HG02885 (cell line): ENCODE measurements around the gene NAPSA.
"Not testable (repeated sequence)": the region's sequence is repeated elsewhere in the genome, so short reads cannot be mapped to it uniquely, and the experiment has no call there.

ENCODE experiments used
- ATAC-seq: cut with Tn5 transposase; IDR thresholded peaks from one replicate; pipeline ENCODE4 v1.9.1; 2021; ENCODE audit warnings: mild to moderate bottlenecking; ENCODE audit not compliant: unreplicated experiment, poor library complexity

Gene NAPSA

GRCh38 chr19:50361290-50362029, 4.0 kb downstream of the NAPSA start:
- no peak for ATAC-seq

- no peak for ATAC-seq
Observed at GRCh38 chr19:50359328-50359818, 6.1 kb downstream of the NAPSA start.

GRCh38 chr19:50358483-50359327, 6.7 kb downstream of the NAPSA start:
- peak; percentile 39 for ATAC-seq

DNA sequence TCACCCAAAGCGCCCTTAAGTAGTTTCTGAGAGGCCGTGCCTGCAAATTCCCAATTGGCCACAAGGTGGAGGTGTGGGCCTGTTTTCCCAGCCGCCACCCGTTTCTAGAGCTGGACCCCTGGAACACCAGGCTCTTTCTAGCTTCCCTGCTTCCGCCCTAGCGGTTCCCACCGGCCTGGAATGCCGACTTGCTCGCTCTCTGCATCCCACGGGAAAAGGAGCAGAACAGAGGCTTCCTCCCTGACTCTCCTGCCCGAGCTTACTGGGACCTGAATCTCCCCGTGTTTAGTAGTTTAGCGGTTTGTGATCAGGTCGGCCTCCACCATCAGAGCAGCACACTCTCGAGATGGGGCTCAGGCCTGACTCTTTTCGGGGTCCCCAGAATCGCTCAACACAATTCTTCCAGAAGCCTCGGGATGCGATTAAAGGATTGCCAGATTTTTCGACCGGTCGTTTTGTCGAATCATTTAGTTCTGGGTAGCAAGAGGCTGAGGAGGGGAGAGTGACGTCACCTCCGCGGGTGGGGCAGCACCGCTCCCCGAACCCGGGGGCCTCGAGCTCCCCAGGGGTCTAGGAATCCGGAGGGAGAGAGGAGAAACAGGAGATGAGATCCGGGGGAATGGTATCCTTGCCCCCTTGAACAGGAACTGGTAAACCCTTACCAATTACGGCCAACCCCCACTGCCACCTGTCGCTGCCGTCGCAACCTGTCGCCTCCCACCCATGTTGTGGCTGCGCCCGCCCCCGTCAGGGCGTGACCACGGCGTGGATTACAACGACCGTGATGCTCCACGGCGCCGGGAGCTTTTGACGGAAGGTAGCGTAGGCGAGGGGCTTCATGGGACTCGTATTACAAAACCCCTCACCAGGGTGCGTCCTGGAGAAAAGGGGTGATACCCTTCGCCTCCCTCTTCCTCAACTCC, 8.0 kb downstream of the NAPSA start:
- peak; percentile 64 for ATAC-seq

DNA sequence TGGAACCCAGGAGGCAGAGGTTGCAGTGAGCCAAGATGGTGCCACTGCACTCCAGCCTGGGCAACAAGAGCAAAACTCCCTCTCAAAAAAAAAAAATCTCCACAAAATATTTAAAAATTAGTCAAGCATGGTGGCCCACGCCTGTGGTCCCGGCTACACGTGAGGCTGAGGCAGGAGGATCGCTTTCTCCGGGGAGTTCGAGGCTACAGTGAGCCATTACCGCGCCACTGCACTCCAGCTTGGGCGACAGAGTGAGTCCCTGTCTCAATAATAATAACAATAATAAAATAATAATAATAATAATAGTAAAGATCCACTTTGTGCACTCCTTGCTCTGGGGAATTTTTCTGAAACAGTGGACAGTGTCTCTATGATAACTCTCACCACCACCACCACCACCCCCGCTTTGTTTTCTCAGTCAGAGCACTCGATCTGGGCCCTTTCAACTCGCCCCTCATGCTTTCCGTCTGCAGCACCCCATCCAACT, 8.7 kb downstream of the NAPSA start:
- no peak for ATAC-seq

DNA sequence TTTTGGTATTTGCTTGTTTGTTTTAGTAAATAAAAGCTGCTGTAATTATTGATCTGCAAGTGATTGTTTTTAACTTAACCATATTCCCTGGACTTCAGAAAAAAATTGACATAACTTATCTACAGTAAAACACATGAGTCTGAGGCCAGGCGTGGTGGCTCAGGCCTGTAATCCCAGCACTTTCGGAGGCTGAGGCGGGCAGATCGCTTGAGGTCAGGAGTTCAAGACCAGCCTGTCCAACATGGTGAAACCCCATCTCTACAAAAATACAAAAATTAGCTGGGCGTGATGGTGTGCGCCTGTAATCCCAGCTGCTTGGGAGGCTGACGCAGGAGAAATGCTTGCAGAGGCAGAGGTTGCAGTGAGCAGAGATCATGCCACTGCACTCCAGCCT, 12.0 kb downstream of the NAPSA start:
- ATAC-seq = not testable (repeated sequence)

DNA sequence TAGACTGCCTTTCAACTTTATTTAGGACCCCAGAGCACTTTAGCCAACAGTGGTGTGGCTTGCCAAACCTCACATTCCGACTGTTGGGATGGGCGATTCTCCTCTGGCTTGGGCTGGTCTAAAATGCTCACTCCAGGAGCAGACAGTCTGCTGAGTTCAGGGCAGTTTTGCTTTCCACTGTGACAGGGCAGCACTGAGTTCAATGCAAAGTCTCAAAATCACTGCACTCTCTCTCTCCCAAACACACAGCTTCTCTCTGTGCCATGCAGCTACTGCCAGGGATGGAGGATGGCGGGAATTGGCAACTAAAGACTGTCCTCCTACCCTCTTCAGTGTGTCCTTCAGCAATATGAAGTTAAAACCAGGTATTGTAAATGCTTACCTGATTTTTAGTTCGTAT, 13.2 kb downstream of the NAPSA start:
- ATAC-seq = no peak

DNA sequence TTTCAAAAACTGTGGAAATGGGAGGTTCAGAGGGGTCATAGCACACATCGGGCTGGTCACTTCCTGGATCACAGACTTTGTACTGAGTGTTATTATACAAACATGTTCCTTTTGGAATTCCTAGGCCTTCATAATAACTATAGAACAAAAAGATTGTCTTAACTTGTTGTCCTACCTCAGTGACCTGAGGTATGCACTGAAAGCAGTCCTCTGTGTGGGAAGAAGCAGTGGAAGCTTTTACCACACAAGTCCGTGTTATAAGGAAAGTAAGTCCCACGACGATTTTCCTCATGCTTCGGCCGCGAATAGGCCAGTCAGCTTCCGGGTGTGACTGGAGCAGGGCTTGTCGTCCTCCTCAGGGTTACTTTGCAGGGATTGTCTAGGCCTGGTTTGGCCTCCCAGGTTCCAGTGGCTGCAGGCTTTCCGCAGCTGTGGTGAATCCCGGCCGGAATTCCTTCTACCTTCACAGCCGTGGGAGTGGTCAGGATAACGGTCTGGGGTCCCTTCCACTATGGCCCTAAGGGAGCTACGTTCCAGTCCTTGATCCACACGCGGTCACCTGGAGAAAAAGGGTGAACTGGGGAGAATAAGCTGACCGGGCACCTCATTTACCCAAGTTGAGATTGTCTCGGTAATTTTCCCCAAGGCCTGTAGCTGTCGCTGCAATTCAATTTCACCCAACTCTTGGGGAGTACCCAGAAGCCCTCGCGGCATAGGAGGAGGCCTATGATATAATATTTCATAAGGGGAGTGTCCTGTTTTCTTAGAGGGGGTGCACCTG, 16.0 kb downstream of the NAPSA start:
- no peak for ATAC-seq

DNA sequence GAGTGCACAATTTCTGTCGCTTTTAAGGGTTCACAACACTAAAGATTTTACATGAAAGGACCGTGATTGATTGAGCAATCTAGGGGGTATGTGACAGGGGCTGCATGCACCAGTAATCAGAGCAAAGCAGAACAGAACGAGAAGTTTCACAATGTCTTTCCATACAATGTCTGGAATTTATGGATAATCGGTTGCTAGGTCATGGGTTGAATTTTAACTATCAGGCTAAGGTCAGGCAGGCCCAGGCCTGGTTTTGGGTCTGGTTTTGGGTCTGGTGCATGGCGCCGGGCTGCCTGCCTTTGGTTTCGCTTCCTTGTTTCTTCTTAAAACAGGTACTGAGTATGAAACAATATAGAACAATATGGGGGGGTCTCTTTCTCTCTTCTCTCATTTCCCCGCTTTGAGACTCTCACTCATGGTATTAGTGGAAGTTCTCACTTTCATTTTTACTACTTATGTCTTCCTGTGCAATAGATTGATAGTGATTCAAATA, 18.3 kb downstream of the NAPSA start:
- ATAC-seq = not testable (repeated sequence)

- peak; percentile 53 for ATAC-seq
Observed at GRCh38 chr19:50344661-50345318, 20.6 kb downstream of the NAPSA start.

DNA sequence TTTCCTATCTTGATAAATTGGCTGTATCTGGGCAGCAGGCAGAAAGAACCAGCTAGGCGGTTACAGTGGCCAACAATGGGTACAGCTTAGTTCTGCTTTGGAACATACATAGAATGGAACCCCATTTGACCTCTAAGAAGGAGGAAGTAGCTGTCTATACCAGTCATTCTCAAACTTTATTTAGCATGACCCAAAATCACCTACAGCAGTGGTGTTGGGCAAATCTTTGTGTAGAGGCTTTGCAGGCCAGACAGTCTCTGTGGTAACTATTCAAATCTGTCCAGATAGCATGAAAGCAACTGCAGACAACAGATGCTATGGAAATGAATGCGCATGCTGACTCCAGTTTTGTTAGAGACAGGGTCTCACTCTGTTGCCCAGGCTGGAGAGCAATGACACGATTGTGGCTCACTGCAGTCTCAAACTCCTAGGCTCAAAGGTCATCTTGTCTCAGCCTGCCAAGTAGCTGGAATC, 24.3 kb downstream of the NAPSA start:
- peak; percentile 70 for ATAC-seq

GRCh38 chr19:50340331-50340730, 25.1 kb downstream of the NAPSA start:
- ATAC-seq = no peak

DNA sequence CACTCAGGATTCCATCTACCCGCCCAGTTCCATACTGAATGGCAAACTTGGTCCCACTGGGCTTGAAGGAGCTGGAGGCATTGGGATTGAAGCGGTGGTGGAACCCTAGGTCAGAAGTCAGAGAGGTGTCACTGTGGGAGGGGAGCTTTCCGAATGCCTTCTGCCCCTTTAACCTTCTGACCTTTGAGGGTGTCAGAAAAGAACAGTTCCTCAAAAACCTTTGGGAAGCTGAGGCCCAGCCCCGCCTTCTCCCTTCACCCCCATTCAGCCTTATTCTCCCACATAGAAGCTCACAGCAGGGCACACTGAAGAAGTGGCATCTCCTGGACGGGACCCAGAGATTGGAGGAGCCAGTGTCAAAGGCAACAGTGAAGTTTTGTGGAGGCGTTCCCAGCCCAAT, 28.4 kb downstream of the NAPSA start:
- ATAC-seq = not testable (repeated sequence)

DNA sequence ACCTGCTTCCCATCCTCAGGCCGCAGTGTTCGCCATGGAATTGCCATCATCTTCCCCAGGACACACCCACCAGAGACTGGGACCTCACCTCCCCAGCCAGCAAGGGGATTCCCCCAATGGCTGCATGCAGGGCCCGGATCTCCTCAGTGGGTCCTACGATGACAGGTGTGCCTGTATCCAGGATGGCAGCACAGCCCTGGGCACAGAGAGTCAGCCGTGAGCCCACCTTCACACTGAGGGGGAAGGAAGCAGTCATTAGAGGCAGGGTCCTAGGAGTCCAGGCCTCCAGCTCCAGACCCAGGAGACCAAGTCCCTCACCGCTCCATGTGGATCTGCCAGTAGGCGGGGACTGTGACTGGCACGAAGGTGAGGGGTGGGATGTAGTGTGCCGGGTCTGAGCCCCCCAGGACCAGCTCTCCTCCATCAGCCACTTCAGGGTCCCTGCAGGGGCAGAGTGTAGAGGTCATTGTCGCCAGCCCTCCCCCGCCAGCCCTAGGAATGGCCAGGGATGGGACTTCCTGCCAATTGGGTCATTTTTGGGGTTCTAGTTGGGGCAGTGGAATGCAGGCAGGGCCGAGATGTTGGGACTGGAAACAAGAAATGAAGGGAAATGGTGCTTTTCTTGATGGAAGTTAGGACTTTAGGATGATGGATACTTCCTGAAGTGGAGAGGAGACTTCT, 30.6 kb downstream of the NAPSA start:
- no peak for ATAC-seq

- peak; percentile 29 for ATAC-seq
Observed at GRCh38 chr19:50333737-50334617, 31.5 kb downstream of the NAPSA start.

GRCh38 chr19:50333235-50333736, 32.2 kb downstream of the NAPSA start:
- ATAC-seq = peak; percentile 47
